ENCODE results near the gene SLC22A4. TPM values are rescaled to one million over a fixed set of nuclear protein-coding genes. Genes with fewer than 3 reads are reported as not detected.

Gene SLC22A4
- total RNA-seq, 4 donors from 2014 or later: 1.9 to 4.2 (median 2.5) TPM

DNA sequence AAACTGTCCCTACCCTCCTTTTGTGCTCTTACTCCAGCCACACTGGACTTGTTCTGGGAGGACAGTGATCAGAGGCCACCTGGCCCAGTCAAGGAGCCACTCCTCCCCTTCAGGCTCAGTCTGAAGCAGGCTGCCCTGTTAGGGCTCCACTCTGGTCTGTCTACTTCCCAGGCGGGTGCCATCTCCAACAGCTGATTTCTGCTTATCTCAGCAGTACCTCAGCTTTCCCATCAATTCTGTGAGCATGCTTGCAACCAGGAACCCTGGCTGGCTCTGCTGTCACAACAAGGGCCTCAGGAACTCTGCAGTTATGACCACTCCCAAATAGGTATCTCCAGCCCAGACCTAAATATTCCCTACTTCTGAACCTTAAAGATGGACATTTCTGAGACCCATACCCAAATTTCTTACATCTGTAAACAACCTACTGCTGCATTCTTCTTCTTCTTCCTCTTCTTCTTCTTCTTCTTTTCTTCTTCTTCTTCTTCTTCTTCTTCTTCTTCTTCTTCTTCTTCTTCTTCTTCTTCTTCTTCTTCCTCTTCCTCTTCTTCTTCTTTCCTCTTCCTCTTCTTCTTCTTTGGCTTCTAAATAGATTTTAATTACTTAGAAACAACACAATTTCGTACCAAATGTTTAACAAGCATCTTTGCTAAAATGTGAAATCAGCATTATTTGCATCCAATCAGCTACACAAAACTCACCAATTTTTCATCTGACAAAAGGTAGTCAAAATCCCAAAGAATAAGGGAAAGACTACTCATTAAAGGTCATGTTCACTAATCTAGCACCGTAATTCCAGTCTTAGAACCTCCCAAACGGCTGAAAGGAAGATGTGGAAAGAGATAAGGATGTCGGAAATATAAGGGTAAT is 13.6 kb upstream of the SLC22A4 start:
- WGBS, 2 donors: 91 to 93% methylated on average over 5 of the region's 5 CpGs
- Histone ChIP-seq H3K27ac (no peak overlapping the region), H3K4me1 (peaks cover 0 to 25% (median 2%) of the 10 kb centered on the region in 4 donors), H3K27me3 (no peaks in the 10 kb centered on the region), H3K36me3 (no peaks in the 10 kb centered on the region), H3K9me3 (no peaks in the 10 kb centered on the region), H3K4me3 (no peak overlapping the region)
- TF ChIP-seq EP300 (IDR thresholded peaks at IDR 0.05) (no peak), POLR2A (IDR thresholded peaks at IDR 0.05) (no peak)
- TF ChIP-seq, protein P1, sequence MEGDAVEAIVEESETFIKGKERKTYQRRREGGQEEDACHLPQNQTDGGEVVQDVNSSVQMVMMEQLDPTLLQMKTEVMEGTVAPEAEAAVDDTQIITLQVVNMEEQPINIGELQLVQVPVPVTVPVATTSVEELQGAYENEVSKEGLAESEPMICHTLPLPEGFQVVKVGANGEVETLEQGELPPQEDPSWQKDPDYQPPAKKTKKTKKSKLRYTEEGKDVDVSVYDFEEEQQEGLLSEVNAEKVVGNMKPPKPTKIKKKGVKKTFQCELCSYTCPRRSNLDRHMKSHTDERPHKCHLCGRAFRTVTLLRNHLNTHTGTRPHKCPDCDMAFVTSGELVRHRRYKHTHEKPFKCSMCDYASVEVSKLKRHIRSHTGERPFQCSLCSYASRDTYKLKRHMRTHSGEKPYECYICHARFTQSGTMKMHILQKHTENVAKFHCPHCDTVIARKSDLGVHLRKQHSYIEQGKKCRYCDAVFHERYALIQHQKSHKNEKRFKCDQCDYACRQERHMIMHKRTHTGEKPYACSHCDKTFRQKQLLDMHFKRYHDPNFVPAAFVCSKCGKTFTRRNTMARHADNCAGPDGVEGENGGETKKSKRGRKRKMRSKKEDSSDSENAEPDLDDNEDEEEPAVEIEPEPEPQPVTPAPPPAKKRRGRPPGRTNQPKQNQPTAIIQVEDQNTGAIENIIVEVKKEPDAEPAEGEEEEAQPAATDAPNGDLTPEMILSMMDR (IDR thresholded peaks at IDR 0.05): no peak
- DNase-seq (ENCODE audit: low spot score in 2 of 2): no peak

DNA sequence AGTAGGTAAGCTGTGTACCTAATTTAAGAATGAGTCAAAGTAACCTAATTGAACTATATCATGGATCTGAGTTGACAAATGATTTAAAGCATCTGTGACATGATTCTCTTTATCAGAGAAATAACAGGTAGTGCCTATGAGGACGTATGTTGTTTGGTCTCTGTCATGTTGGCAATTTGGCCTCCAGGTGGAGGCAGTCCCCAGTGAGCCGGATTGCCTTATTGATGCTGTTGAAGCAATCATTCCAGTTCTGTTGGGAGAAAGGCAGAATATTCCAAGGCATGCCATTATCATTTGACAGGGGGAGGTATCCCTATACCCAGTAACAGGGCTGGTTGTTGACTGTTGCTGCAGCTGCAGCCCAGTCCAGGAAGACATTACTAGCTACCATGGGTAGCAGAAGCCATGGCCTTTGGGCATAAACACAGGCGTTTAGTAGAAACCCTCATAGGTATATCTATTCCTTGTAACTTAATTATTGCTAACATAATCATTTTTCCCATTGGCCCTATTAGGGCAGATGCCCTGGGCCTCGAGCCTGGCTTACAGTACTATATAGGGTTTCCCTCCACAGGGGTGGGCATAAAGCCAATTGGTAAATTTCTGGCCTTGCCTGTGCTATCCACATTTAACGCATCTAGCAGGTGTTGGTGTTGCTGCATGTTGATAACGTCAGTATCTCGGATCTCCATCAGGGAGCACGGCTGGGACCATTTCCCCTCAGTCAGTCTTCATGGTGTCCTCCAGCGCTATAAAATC is 12.2 kb upstream of the SLC22A4 start:
- Histone ChIP-seq H3K36me3 (no peaks in the 10 kb centered on the region), H3K4me3 (no peak overlapping the region), H3K9me3 (no peaks in the 10 kb centered on the region), H3K4me1 (peaks cover 0 to 25% (median 2%) of the 10 kb centered on the region in 4 donors), H3K27me3 (no peaks in the 10 kb centered on the region), H3K27ac (no peak overlapping the region)
- TF ChIP-seq EP300 (IDR thresholded peaks at IDR 0.05): no peak
- TF ChIP-seq, protein P1 (IDR thresholded peaks at IDR 0.05): no peak
- WGBS, 2 donors: 90 to 94% methylated on average over 9 of the region's 9 CpGs
- DNase-seq (ENCODE audit: low spot score in 2 of 2): no peak

DNA sequence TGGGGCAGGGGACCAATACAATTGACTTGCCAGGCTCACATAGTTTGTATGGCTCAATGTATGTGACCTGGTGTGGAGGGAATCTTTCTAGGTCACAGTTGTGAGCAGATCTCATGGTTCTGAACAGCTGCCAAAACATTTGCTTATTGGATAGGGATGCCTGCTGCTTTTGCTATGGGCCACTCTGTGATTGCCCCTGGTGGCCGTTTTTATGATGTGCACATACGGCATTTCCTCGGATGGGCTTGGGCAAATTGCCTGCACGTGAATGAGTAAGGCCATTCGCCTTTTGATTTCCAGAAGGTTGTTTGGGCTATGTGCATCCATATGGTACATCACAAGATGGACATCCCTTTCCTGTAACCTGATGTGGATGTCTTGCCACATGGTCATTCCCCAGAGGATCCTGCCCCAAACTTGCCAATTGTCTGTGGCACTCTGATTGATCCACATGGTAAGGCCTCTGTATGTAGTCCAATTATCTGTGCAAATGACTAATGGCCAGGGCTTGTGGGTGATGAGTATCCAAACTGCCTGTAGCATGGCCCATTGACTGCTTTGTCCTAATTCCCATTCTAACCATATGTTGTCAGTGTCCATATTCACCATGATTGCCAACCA is 10.7 kb upstream of the SLC22A4 start:
- DNase-seq (ENCODE audit: low spot score in 2 of 2): no peak
- no peaks in the 10 kb centered on the region for H3K9me3 ChIP-seq

DNA sequence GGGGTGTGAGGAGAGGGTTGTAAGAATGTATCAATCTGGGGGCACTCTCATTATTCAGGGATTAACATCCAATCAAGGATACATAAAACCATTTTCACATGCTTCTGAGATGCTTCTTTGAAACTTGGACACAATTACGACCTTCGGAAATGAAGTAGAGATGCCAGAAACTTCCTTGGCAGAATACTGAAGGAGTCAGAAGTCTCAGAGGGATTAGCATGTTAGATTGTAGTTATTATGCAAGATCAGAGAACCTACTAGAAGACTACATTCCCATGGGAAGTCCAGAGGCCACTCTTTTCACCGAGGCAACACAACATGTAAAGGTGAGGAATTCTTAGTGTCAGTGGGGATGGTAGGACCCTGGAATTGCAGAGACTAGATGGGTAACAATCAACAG is 5.1 kb upstream of the SLC22A4 start:
- Histone ChIP-seq H3K36me3 (no peaks in the 10 kb centered on the region), H3K9me3 (no peaks in the 10 kb centered on the region), H3K4me1 (peaks cover 0 to 24% (median 9%) of the 10 kb centered on the region in 4 donors), H3K4me3 (no peak overlapping the region), H3K27ac (no peak overlapping the region), H3K27me3 (no peaks in the 10 kb centered on the region)
- TF ChIP-seq, protein P1 (IDR thresholded peaks at IDR 0.05): no peak
- TF ChIP-seq EP300 (IDR thresholded peaks at IDR 0.05): peak in 1 of 2 donors; percentile 13
- no peak for DNase-seq (ENCODE audit: low spot score in 2 of 2)
- WGBS, 2 donors: 65 to 68% methylated on average over 3 of the region's 3 CpGs

More for the DNA sequence above, 10.7 kb upstream of the SLC22A4 start:
- H3K4me1 ChIP-seq: peaks cover 0 to 17% (median 0%) of the 10 kb centered on the region in 4 donors
- TF ChIP-seq, protein P1 (IDR thresholded peaks at IDR 0.05): peak; percentile 35 to 52 (median 49)
- no peak for TF ChIP-seq POLR2A (IDR thresholded peaks at IDR 0.05)
- no peak for TF ChIP-seq EP300 (IDR thresholded peaks at IDR 0.05)
- 34 to 54% methylated on average over 5 of the region's 5 CpGs for WGBS, 2 donors
- H3K27ac ChIP-seq: no peak overlapping the region
- no peak overlapping the region for H3K4me3 ChIP-seq
- no peaks in the 10 kb centered on the region for H3K36me3 ChIP-seq
- H3K27me3 ChIP-seq: no peaks in the 10 kb centered on the region
